ENCODE results near the gene WDHD1.
"Not testable (repeated sequence)": the region's sequence is repeated elsewhere in the genome, so short reads cannot be mapped to it uniquely, and the experiment has no call there.

WDHD1 gene

DNA sequence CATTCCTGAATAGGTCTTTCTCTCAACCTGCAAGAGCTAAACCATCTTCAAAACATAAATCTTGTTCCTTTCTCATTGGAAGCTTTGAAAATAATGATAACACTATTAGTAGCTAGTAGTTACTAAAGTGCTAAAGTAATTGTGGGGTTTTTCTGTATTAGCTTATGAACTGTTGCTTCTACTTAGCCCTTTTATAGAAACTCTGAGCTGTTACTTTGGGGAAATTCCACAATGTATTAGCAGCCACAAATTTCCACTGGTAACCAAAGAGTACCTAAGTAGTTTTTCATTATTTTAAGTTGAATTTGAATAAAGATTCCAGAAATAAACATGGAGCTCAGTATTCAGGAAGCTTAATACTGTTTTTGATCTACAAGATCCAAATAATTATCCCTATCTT is 18.2 kb upstream of the WDHD1 start:
- no peak for TF ChIP-seq ZFX (IDR thresholded peaks at IDR 0.05)
- TF ChIP-seq, protein P1, sequence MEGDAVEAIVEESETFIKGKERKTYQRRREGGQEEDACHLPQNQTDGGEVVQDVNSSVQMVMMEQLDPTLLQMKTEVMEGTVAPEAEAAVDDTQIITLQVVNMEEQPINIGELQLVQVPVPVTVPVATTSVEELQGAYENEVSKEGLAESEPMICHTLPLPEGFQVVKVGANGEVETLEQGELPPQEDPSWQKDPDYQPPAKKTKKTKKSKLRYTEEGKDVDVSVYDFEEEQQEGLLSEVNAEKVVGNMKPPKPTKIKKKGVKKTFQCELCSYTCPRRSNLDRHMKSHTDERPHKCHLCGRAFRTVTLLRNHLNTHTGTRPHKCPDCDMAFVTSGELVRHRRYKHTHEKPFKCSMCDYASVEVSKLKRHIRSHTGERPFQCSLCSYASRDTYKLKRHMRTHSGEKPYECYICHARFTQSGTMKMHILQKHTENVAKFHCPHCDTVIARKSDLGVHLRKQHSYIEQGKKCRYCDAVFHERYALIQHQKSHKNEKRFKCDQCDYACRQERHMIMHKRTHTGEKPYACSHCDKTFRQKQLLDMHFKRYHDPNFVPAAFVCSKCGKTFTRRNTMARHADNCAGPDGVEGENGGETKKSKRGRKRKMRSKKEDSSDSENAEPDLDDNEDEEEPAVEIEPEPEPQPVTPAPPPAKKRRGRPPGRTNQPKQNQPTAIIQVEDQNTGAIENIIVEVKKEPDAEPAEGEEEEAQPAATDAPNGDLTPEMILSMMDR (conservative IDR thresholded peaks at IDR 0.05), result no peak
- H3K27ac ChIP-seq, result no peak overlapping the region

DNA sequence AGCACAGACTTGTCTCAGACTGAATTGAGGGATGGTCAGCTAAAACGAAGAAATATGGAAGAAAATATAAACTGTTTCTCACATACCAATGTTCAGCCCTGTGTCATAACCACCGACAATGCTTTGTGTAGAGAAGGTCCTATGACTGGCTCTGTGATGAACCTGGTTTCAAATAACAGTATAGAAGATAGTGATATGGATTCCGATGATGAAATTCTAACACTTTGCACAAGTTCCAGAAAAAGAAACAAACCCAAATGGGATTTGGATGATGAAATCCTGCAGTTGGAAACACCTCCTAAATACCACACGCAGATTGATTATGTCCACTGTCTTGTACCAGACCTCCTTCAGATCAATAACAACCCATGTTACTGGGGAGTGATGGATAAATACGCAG is 16.6 kb upstream of the WDHD1 start:
- no peak overlapping the region for H3K27ac ChIP-seq
- TF ChIP-seq, protein P1 (conservative IDR thresholded peaks at IDR 0.05), result no peak
- TF ChIP-seq ZFX (IDR thresholded peaks at IDR 0.05), result no peak

DNA sequence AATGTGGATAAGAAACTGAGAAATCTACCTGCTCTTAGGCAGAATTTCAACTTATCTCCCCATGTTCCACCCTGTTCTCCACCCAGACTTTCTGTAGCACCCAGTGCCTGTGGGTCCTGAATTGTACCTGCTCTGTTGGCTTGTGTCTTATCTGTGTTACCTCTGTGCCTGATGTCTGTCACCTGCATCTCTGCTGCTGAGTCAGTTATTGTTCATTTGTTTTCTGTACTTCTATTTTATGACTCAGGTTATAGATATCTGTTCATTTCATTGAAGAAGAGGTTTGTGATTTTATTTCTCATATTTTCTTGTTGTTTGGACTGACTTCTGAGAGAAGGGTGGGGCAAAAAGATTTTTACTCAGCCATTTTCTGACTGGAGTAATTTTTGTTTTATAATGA is 11.8 kb upstream of the WDHD1 start:
- TF ChIP-seq, protein P1 (conservative IDR thresholded peaks at IDR 0.05), result no peak
- TF ChIP-seq ZFX (IDR thresholded peaks at IDR 0.05), result no peak
- no peak overlapping the region for H3K27ac ChIP-seq

DNA sequence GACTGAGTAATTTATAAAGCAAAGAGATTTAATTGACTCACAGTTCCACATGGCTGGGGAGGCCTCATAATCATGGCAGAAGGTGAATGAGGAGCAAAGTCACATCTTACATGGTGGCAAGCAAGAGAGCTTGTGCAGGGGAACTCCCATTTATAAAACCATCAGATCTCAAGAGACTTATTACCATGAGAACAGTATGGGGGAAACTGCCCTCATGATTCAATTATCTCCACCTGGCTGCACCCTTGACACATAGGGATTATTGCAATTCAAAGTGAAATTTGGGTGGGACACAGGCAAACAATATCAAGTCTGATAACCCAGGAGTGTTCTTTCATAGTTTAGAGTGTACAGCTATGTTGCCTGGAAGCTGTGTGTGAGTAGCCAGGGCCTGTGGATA is 11.1 kb upstream of the WDHD1 start:
- not testable (repeated sequence) for H3K27ac ChIP-seq

DNA sequence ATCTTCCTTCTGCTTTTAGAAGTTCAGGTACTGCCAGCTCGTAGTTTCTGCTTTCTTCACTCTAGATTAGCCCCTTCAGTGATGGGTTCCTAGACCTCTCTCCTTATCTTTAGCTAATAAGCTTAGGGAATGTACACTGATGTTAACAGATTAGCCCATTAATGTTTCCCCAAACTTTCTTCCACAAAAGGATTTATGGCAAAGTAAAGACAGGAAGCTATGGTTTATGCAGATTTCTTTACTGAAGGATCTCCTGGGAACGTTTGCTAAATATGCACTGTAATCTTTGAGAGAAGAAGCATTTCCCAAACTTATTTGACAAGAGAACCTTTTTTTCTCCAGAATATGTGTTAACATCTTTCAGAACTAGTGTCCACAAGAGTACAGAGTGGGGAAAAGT is 4.3 kb upstream of the WDHD1 start:
- no peak overlapping the region for H3K27ac ChIP-seq
- TF ChIP-seq ZFX (IDR thresholded peaks at IDR 0.05), result no peak
- TF ChIP-seq, protein P1 (conservative IDR thresholded peaks at IDR 0.05), result no peak

DNA sequence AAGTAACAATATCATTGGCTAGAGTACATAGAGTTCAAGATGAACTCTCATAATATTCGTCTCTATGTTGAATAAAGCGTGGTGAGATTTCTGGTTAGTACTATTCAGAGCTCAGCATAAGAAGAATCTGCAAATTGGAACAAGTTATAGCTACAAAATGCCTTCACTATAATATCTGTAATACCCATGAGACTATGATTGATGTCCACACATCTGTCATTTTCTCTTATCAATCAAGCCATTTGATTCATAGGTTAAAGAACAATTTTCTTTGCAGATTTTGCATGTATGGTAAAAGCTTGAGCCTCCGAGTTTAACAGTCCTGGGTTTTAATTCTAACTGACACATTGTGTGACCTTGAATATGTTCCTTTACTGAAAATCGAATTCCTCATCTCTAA is 1.6 kb upstream of the WDHD1 start:
- TF ChIP-seq ZFX (IDR thresholded peaks at IDR 0.05), result no peak
- TF ChIP-seq, protein P1 (conservative IDR thresholded peaks at IDR 0.05), result no peak
- no peak overlapping the region for H3K27ac ChIP-seq

DNA sequence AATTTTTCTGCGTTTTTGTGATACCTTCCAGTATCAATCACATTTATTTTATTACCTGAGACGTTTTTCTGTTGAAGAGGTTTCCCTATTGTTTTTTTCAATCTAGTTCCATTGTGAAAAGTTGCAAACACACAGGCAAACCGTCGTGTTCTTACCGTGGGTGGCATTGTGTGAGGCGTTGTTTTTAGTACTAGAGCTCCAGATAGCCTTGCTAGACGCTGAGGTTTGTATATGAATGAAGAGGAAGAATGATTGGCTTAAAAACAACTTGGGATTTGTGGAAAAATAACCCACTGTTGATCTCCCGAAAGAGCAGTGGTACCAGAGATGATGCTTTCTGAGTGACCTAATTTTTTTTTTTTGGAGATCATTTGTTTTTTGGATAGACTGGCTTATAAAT is 1.2 kb upstream of the WDHD1 start:
- no peak for TF ChIP-seq ZFX (IDR thresholded peaks at IDR 0.05)
- TF ChIP-seq, protein P1 (conservative IDR thresholded peaks at IDR 0.05), result no peak
- H3K27ac ChIP-seq, result no peak overlapping the region

DNA sequence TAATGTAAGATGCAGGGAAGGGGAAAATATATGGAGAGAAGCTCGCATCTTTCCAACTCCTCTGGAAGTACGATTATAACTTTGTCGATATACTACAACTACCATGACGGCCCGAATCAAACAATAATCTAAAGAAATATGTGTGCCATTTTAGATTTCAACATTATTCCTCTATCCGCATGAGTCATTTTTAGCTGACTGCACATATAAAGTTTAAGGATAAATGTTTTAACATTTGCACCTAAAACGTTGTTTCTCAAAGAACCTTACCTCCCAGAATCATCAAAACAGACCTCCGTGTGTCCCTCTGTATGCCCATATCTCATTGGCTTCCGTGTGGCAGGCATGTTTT is 482 bp downstream of the WDHD1 start:
- peak overlapping the region; percentile 83 for H3K27ac ChIP-seq
- TF ChIP-seq, protein P1 (conservative IDR thresholded peaks at IDR 0.05), result no peak
- TF ChIP-seq ZFX (IDR thresholded peaks at IDR 0.05), result no peak

Measured in C4-2B (cell line).